Astrocyte of the cerebellum (primary cell): ENCODE data around the gene GRID1.

Experiments
- DNase-seq: peaks from one replicate; pipeline ENCODE4 v3.0.0-alpha.2; 2011; ENCODE audit warnings: low read depth
- H3K4me3 ChIP-seq: 2 replicates; pipeline ENCODE4 v1.5.1; 2011; ENCODE audit warnings: mild to moderate bottlenecking, low read depth, low read length, moderate library complexity
- CTCF ChIP-seq: IDR thresholded peaks from 2 replicates; pipeline ENCODE4 v1.5.1; 2012; ENCODE audit warnings: low read length, low read depth, moderate library complexity, mild to moderate bottlenecking; ENCODE audit errors: missing control alignments
- in situ Hi-C: cut with HindIII; loops from 2 replicates; pipeline ENCODE4 v1.10.0; 2017; ENCODE audit warnings: low sequenced_read_pairs

Gene GRID1

GRCh38 chr10:86165666-86166065 lies 200.9 kb downstream of the GRID1 start:
- no peak overlapping the region for H3K4me3 ChIP-seq
- in situ Hi-C loops = no loop called here
- DNase-seq = no peak
- TF ChIP-seq CTCF = no peak

- TF ChIP-seq CTCF = no peak
- no peak overlapping the region for H3K4me3 ChIP-seq
- in situ Hi-C loops = no loop called here
- no peak for DNase-seq
Observed at GRCh38 chr10:86164960-86165630, 201.5 kb downstream of the GRID1 start.

GRCh38 chr10:86164174-86164774 lies 202.3 kb downstream of the GRID1 start:
- H3K4me3 ChIP-seq = no peak overlapping the region
- in situ Hi-C loops = no loop called here
- TF ChIP-seq CTCF = no peak
- no peak for DNase-seq

- no peak for TF ChIP-seq CTCF
- no peak overlapping the region for H3K4me3 ChIP-seq
- DNase-seq = no peak
- in situ Hi-C loops = no loop called here
Observed at GRCh38 chr10:86163522-86164173, 202.9 kb downstream of the GRID1 start.

- no peak for TF ChIP-seq CTCF
- no peak for DNase-seq
- in situ Hi-C loops = no loop called here
- no peak overlapping the region for H3K4me3 ChIP-seq
Observed at GRCh38 chr10:86162696-86163400, 203.7 kb downstream of the GRID1 start.

- in situ Hi-C loops = no loop called here
- no peak for TF ChIP-seq CTCF
- DNase-seq = no peak
- no peak overlapping the region for H3K4me3 ChIP-seq
Observed at GRCh38 chr10:86162036-86162435, 204.6 kb downstream of the GRID1 start.
